Left cardiac atrium (tissue), 4 donors: ENCODE data around the gene ARHGAP12. TPM values are rescaled to one million over a fixed set of nuclear protein-coding genes. Genes with fewer than 3 reads are reported as not detected.

ENCODE experiments used
- ATAC-seq, 2 donors: fragments of 200-7000 bp; cut with Tn5 transposase; one replicate each; pipeline ENCODE4 v1.9.1; 2020; ENCODE audit warnings: mild to moderate bottlenecking in 2 of 2, moderate library complexity in 2 of 2
- DNase-seq: peaks from one replicate; pipeline ENCODE4 v3.0.0-alpha.2; 2020
- intact Hi-C, 2 donors: fragments of 100-400 bp; cut with DNase I; formaldehyde crosslinking; loops; one replicate each; pipeline versions ENCODE4 v1.14.1 to v1.15.1; 2022 to 2023
- total RNA-seq, 2 donors: library from RNA; stranded (reverse); fragmentation: NEBNext Ultra II Directional; extraction: Animal tissue kit (Norgen Biotek cat#: 25700); gene quantifications; one replicate each; pipeline ENCODE4 v1.2.1, GENCODE V29; 2021
- donor health status: DM: no; HTN: yes; CAD: no.
- donor health status: DM: no; HTN: yes; CAD: no; lungs with severe emphysema.
- donor health status: DM: yes; HTN: yes; CAD: no.
- donor health status: Dilated cardiomyopathy.

The ARHGAP12 gene
- total RNA-seq, 2 donors from 2014 or later: 17.2 to 21.7 TPM

DNA sequence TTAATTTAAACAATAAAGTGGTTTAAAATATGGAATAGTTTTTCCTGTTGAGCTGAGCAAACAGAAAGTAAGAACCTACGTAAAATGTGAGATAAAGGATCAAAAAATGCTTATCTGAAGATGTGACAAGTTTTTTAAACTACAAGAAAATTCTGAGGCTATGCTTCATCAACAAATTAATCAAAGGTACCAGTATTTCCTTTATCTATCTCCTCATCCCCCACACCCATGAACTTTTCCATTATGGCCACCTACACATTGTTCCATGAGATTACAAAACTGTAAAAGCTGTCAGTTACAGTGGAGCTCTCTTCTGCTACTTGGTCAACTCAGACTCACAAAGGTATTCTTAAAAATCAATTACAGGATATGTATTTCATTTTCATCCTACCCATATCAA lies 77.4 kb downstream of the ARHGAP12 start:
- ATAC-seq (no peak), DNase-seq (no peak)
- intact Hi-C loops: no loop called here

DNA sequence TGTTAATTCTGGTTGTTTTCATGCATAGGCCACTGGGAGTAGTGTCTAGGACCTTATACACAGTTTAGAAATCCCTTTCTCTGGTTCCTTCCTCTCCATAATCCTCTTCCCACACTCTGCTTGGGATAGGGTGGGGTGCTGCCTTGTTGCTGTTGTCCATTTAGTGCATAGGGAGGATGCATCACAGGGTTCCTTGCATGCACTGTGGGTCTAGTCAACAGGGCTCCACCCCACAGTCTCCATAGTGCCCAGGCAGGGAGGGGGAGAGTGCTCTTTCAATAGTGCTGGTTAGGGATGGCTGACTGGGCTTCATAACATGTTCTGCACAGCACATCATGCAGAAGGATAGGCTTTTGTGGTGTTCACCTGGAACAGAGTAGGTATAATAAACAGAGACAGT lies 81.1 kb downstream of the ARHGAP12 start:
- ATAC-seq (no peak), DNase-seq (no peak)
- intact Hi-C loops: no loop called here

DNA sequence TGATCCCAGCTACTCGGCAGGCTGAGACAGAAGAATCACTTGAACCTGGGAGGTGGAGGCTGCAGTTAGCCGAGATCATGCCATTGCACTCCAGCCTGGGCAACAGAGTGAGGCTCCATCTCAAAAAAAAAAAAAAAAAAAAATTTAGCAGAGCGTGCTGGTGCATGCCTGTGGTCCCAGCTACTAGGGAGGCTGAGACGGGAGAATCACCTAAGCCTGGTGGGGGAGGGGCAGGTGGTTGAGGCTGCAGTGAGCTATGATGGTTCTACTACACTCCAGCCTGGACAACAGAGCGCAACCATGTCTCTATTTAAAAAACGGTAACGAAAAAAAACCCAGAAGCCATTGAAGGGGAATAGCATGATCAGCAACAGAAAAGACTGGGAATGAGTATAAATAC lies 89.9 kb downstream of the ARHGAP12 start:
- intact Hi-C loops: no loop called here
- DNase-seq: no peak
- no peak for ATAC-seq

DNA sequence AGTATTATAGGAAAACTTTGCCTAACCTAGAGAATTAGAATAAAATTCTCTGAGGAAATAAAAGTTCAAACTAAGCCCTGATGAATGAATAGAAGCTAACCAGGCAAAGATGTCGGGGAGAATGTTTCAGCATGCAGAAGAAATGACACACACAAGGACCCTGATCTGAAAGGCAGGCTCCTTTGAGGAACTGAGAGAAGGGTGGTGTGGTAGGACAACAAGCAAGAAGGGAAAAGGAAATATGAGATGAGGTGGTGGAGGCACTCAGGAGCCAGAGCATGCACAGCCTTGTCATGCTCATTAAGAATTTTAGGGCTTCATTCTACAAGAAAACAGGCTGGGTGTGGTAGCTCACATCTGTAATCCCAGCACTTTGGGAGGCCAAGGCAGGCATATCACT lies 90.6 kb downstream of the ARHGAP12 start:
- DNase-seq (no peak), ATAC-seq (no peak)
- intact Hi-C loops: no loop called here

- no peak for DNase-seq
- ATAC-seq: peak in 1 of 2 donors; percentile 36
- intact Hi-C loops: no loop called here
These were observed 91.8 kb downstream of the ARHGAP12 start for GRCh38 chr10:31836569-31837406.

DNA sequence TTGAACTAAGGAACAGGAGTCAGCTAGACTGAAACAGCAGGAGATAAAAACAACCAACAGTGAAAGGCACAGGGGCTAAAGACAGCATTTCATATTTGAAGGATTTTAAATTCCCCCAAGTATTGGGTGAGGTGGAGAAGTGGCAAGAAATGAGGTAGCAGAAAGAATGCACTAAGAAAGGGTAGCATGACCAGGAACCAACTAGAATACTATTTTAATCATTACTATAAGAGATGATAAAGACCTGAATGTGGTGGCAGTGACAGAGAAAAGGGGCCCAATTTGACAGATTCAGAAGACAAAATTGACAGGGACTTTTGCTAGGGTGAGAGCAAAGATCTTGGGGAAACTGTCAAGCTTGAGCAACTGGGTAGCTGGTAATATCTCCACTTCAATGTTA lies 94.9 kb downstream of the ARHGAP12 start:
- ATAC-seq: no peak

DNA sequence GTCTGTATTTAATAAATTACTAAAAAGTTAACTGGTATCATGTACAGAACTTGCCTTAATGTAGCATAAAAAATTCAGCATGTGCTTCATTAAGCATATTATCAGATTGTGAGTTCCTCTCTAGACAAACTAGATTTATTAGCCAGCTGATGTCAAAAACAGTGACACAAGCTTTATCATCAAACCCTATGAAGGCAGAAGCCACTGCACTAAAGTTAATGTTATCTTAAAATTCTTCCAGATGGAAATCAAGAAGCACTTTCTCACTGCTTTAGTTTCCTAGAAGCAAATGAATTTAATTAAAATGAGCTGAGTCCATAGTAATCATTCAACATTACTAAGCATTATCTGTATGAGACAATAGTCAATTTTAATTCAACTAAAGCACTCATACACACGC lies 96.4 kb downstream of the ARHGAP12 start:
- intact Hi-C loops: no loop called here
- no peak for ATAC-seq
- DNase-seq: no peak

More for the DNA sequence above, 94.9 kb downstream of the ARHGAP12 start:
- intact Hi-C loops: no loop called here
- DNase-seq: no peak

DNA sequence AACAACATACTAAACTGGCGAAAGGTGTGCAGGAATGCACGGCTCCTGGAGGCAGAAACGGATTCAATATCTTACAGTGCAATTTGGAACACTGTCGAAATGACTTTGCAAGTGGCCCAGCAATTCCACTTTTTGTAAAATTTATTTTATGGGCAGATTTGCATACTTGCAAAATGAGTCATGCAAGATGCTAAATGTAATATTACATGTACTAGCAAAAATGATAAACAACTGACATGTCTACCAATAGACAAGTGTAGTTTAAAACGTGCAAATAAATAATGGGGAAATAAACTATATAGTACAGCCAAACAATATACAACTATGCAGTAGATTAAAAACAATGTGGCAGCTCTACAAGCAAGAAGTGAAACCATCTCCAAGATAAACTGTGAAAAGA lies 97.7 kb downstream of the ARHGAP12 start:
- no peak for ATAC-seq
- intact Hi-C loops: no loop called here
- DNase-seq: no peak

DNA sequence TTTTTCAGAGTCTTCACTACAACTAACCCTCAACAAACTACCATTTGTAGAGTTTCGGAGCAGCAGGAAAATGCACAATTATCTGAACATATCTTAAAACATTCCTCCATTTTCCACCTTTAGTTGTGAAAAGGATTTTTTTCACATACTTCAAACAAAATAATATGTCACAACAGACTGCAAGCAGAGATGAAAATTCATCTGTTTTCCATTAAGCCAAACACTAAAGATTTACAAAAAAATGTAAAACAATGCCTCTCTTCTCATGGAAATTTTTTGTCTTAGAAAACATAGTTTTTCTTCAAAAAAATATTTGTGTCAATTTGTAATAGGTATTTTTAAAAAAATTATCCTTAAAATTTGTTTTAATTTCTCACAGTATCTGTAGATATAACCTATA lies 98.9 kb downstream of the ARHGAP12 start:
- ATAC-seq: no peak
- intact Hi-C loops: no loop called here
- DNase-seq: no peak

GRCh38 chr10:31823358-31823757 lies 105.3 kb downstream of the ARHGAP12 start:
- peak in 1 of 2 donors; percentile 18 for ATAC-seq
- no peak for DNase-seq
- intact Hi-C loops: no loop called here

DNA sequence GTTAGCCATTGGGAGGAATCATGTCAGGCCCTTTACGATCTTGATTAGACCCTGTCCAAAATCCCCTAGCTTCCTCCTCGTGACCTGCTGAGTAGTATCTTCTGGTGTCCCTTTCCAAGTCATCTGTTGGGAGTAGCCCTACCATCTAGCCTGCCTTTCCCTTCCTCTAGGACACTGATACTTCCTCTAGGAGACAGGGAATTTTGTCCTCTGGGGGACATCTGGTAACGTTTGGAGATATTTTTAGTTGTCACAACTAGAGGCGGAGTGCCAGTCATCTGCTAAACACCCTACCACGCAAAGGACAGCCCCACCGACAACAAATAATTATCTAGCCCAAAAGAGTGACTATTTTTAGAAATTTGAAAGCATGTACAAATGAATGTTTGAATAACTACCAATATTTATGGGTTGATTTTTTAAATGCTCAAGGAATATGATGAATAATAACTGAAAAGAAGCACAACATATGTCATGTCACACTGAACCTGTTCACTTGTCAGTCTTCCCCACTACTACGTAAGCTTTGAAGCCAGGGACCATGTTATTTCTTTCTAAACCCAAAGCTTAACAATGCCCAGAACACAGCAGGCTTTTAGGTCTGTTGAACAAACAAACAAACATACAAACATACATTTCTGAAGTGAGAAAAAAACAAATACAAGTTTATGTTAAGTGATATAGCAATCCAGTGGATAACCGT lies 105.9 kb downstream of the ARHGAP12 start:
- ATAC-seq: peak; percentile 54 to 69
- intact Hi-C loops: no loop called here
- no peak for DNase-seq

GRCh38 chr10:31822150-31822549 lies 106.5 kb downstream of the ARHGAP12 start:
- ATAC-seq (no peak), DNase-seq (no peak)
- intact Hi-C loops: no loop called here

GRCh38 chr10:31820778-31821369 lies 107.8 kb downstream of the ARHGAP12 start:
- DNase-seq (no peak), ATAC-seq (no peak)
- intact Hi-C loops: no loop called here

GRCh38 chr10:31820096-31820495 lies 108.5 kb downstream of the ARHGAP12 start:
- intact Hi-C loops: no loop called here
- ATAC-seq (no peak), DNase-seq (no peak)

DNA sequence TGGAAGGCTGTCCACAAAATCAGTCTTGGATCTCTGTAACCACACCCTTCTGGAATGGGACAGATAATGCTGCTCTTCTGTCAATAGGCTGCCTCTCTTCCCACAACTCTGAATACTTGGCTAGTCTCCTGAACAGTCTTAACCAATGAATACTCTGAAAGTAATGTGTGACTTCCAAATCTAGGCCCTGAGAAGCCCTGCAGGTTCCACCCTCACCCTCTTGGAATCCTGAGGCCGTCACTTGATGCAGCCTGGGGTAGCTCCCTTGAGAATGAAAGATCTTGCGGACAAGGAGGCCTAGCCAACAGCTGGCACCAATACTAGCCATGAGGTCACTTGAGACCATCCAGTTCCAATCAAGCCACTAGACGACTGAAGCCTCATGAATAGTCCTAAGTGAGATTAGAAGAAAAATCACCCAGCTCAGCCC lies 109.2 kb downstream of the ARHGAP12 start:
- peak; percentile 80 to 87 for ATAC-seq
- intact Hi-C loops: no loop called here
- peak; percentile 45 for DNase-seq

DNA sequence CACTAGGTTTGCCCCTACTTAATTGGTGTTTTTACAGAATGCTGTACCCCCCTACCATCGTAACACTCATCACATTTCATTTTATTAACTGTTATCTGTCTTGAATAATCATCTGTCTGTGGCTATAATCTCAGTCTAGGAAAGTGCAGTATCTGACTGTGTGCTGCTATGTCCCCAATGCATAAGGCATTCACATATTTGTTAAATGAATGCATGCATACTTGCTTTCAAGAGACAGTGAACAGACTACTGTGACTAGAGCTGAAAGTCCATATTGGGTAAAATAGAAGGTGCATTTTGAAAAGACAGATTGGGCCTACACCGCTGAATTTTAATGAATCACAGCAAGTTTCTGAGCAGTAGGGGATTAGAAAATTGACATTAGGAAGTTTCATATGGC lies 112.3 kb downstream of the ARHGAP12 start:
- DNase-seq: no peak
- no peak for ATAC-seq
- intact Hi-C loops: no loop called here

DNA sequence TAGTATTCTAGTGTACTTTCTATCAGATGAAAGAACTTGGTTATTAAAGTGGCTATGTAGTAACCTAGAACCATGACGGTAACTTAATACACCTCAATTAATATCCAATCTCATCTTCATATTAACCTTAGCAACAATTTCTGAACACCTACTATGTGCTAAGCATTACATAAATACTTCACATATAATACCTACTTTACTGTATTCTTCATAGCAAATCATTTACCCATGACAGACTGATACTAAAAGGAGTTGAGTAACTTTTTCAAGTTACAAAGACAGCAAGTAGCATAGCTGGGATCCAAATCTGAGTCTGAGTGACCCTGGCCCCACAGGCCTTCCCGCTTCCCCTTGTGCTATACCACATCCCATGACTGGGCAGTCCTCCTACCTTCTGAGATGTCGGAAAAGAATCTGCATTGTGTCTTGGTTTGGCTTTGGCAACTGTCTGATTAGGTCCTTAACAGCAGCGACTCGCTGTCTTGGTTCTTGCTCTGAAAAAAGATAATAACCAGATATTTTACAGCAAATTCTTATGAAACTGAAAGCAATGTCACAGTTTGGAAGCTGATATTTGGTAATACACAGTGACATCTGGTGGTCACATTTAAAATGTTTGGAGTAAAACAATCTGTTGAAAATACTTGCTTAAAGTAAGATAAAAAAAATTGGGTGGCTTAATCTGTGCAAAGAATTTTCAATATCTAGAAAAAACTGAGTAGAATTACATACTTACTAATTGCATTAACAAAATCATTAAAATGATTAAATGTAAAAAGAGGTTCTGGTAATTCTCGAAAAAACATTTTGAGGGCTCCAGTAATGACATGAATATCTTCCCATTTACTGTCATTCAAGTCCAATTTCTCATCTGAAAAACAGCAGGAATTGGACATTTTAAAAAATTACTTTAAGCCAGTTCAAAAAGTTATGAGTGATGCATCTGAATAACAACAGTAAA lies 120.1 kb downstream of the ARHGAP12 start:
- ATAC-seq (peak; percentile 79 to 88), DNase-seq (peak; percentile 41)
- intact Hi-C loops: loop anchor here (2.0 to 10.0 kb wide), 4 partner anchors 104 to 1064 kb away; no protein-coding TSS in a partner anchor

DNA sequence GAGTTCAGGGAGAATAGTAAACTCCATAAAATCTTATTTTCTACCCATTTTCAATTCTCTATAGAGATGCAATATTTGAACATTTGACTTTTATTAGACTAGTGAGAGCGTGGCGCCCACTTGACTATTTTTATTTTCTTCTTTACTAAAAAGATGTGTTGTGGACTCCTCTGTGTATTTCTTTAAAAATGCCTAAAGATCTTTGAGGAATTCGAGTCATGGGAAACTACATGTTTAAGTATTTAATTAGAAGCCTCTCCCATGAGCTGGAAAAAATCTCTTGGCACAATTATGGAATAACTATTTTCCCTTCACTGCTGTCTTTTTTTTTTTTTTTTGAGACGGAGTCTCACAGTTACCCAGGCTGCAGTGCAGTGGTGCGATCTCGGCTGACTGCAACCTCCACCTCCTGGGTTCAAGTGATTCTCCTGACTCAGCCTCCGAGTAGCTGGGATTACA lies 124.2 kb downstream of the ARHGAP12 start:
- no peak for DNase-seq
- intact Hi-C loops: loop anchor here (10.0 kb wide), 2 partner anchors 100 to 1060 kb away; no protein-coding TSS in a partner anchor
- no peak for ATAC-seq
